ENCODE results near the gene MACROD1.

GRCh38 chr11:64121663-64122410 is 44.1 kb downstream of the MACROD1 start:
- TF ChIP-seq CTCF (IDR thresholded peaks at IDR 0.05): no peak
- no peak for TF ChIP-seq ZFX (IDR thresholded peaks at IDR 0.05; ENCODE audit: borderline replicate concordance)
